Measurements from ENCODE around the gene GPR33. TPM values are rescaled to one million over a fixed set of nuclear protein-coding genes. Genes with fewer than 3 reads are reported as not detected.
"Not testable (repeated sequence)": the region's sequence is repeated elsewhere in the genome, so short reads cannot be mapped to it uniquely, and the experiment has no call there.

GPR33 gene
- total RNA-seq, 1 experiment from 2014 or later: not detected

DNA sequence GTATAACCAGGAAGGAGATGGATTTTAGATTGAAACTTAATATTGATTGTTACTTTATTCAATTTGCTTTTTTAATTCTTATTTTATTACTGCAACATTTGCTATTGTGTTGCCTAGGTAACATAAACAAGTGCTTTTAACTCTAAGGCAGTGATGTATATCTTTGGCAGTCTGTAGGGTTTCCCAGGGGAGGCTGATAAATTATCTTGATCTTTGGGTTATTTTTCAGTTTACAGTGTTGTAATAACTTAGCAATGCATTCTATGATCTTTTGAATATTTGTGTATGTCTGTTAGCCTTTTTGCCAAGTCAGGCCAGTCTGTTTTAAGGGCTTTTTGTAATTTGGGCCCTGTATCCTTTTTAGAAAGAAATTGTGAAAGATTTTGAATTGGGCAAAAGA is 22.7 kb downstream of the GPR33 start:
- H3K27me3 ChIP-seq (ENCODE audit: insufficient read depth, low read length): no peaks in the 10 kb centered on the region
- ATAC-seq (no peak), DNase-seq (ENCODE audit: low read depth, low spot score) (no peak)
- H3K27ac ChIP-seq (ENCODE audit: low read depth, low read length): no peak overlapping the region
- no peaks in the 10 kb centered on the region for H3K9me2 ChIP-seq (ENCODE audit: insufficient read depth)
- intact Hi-C loops (cut with micrococcal nuclease): no loop called here
- H3K4me2 ChIP-seq (ENCODE audit: low read length): no peak overlapping the region
- no peaks in the 10 kb centered on the region for H3K36me3 ChIP-seq (ENCODE audit: control insufficient read depth in 1 of 2, insufficient read depth in 2 of 2, low read length in 2 of 2)
- H3K9me3 ChIP-seq (ENCODE audit: control insufficient read depth in 1 of 2, insufficient read depth in 1 of 2, low read depth in 1 of 2, low read length in 2 of 2): no peaks in the 10 kb centered on the region
- H3K4me1 ChIP-seq (ENCODE audit: control insufficient read depth in 1 of 2, insufficient read depth in 2 of 2, low read length in 2 of 2): no peaks in the 10 kb centered on the region
- ChIA-PET CTCF (no interaction called here), RAD21 (ENCODE audit: low non-redundant PET in 1 of 2, low total read pairs in 2 of 2, uncharacterized antibody in 2 of 2, unreplicated experiment in 2 of 2) (no interaction called here), POLR2A (no interaction called here)
- no peaks in the 10 kb centered on the region for H3K79me2 ChIP-seq (ENCODE audit: insufficient read depth, low read length)
- TF ChIP-seq, protein P1, sequence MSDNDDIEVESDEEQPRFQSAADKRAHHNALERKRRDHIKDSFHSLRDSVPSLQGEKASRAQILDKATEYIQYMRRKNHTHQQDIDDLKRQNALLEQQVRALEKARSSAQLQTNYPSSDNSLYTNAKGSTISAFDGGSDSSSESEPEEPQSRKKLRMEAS (IDR thresholded peaks at IDR 0.05): no peak
- TF ChIP-seq, protein P2, sequence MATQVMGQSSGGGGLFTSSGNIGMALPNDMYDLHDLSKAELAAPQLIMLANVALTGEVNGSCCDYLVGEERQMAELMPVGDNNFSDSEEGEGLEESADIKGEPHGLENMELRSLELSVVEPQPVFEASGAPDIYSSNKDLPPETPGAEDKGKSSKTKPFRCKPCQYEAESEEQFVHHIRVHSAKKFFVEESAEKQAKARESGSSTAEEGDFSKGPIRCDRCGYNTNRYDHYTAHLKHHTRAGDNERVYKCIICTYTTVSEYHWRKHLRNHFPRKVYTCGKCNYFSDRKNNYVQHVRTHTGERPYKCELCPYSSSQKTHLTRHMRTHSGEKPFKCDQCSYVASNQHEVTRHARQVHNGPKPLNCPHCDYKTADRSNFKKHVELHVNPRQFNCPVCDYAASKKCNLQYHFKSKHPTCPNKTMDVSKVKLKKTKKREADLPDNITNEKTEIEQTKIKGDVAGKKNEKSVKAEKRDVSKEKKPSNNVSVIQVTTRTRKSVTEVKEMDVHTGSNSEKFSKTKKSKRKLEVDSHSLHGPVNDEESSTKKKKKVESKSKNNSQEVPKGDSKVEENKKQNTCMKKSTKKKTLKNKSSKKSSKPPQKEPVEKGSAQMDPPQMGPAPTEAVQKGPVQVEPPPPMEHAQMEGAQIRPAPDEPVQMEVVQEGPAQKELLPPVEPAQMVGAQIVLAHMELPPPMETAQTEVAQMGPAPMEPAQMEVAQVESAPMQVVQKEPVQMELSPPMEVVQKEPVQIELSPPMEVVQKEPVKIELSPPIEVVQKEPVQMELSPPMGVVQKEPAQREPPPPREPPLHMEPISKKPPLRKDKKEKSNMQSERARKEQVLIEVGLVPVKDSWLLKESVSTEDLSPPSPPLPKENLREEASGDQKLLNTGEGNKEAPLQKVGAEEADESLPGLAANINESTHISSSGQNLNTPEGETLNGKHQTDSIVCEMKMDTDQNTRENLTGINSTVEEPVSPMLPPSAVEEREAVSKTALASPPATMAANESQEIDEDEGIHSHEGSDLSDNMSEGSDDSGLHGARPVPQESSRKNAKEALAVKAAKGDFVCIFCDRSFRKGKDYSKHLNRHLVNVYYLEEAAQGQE (IDR thresholded peaks at IDR 0.05; ENCODE audit: low read depth): no peak
- TF ChIP-seq YY1 (IDR thresholded peaks at IDR 0.05; ENCODE audit: extremely low read depth, insufficient replicate concordance, low read depth, low read length) (no peak), TCF7L2 (IDR thresholded peaks at IDR 0.05; ENCODE audit: borderline replicate concordance, extremely low read depth, insufficient read depth, insufficient read length) (no peak), SIN3A (IDR thresholded peaks at IDR 0.05; ENCODE audit: low read depth) (no peak)
- no peak overlapping the region for H3K9ac ChIP-seq (ENCODE audit: low read length)
- no peak overlapping the region for H2AFZ ChIP-seq (ENCODE audit: low read depth, low read length, poor library complexity, severe bottlenecking)
- H4K20me1 ChIP-seq (ENCODE audit: insufficient read depth): no peaks in the 10 kb centered on the region
- no peak overlapping the region for H3K4me3 ChIP-seq (replicated peaks in 1 of 2; ENCODE audit: low read depth in 1 of 2, low read length in 2 of 2)
- BruUV-seq (replicated peaks): no TSS peak

DNA sequence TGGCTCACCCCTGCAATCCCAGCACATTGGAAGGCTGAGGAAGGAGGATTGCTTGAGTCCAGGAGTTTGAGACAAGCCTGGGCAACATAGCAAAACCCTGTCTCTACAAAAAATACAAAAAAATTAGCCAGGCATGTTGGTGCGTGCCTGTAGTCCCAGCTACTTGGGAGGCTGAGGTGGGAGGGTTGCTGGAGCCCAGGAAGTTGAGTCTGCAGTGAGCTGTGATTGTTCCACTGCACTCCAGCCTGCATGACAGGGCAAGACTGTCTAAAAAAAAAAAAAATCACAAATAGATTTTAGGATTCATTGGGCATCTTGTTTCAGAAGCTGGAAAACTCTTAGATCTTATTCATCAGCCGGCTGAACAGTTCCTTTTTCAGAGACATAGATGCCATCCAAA is 25.4 kb downstream of the GPR33 start:
- H3K9ac ChIP-seq (ENCODE audit: low read length); BruUV-seq (replicated peaks); H4K20me1 ChIP-seq (ENCODE audit: insufficient read depth); H3K4me3 ChIP-seq (replicated peaks in 1 of 2; ENCODE audit: low read depth in 1 of 2, low read length in 2 of 2); H3K4me1 ChIP-seq (ENCODE audit: control insufficient read depth in 1 of 2, insufficient read depth in 2 of 2, low read length in 2 of 2); H3K9me3 ChIP-seq (ENCODE audit: control insufficient read depth in 1 of 2, insufficient read depth in 1 of 2, low read depth in 1 of 2, low read length in 2 of 2); DNase-seq (ENCODE audit: low read depth, low spot score); ATAC-seq; CTCF ChIA-PET; RAD21 ChIA-PET (ENCODE audit: low non-redundant PET in 1 of 2, low total read pairs in 2 of 2, uncharacterized antibody in 2 of 2, unreplicated experiment in 2 of 2); H3K36me3 ChIP-seq (ENCODE audit: control insufficient read depth in 1 of 2, insufficient read depth in 2 of 2, low read length in 2 of 2); H3K27me3 ChIP-seq (ENCODE audit: insufficient read depth, low read length); intact Hi-C loops (cut with micrococcal nuclease); H3K79me2 ChIP-seq (ENCODE audit: insufficient read depth, low read length); H3K27ac ChIP-seq (ENCODE audit: low read depth, low read length); H2AFZ ChIP-seq (ENCODE audit: low read depth, low read length, poor library complexity, severe bottlenecking); H3K9me2 ChIP-seq (ENCODE audit: insufficient read depth); POLR2A ChIA-PET; H3K4me2 ChIP-seq (ENCODE audit: low read length): not testable (repeated sequence)
